Epidermal melanocyte (primary cell): Measurements from ENCODE around the gene CDK2.

Source experiments
- DNase-seq: peaks from one replicate; pipeline ENCODE4 v3.0.0; 2011; ENCODE audit warnings: low spot score; ENCODE audit not compliant: insufficient read length

CDK2 gene

GRCh38 chr12:56011509-56012090 is 45.0 kb downstream of the CDK2 start:
- no peak for DNase-seq

- no peak for DNase-seq
Observed at GRCh38 chr12:56013482-56013881, 46.9 kb downstream of the CDK2 start.

- no peak for DNase-seq
Observed at GRCh38 chr12:56014205-56014604, 47.6 kb downstream of the CDK2 start.

- no peak for DNase-seq
Observed at GRCh38 chr12:56017181-56017580, 50.6 kb downstream of the CDK2 start.

- DNase-seq = no peak
Observed at GRCh38 chr12:56018356-56018755, 51.7 kb downstream of the CDK2 start.

GRCh38 chr12:56020423-56021184 is 54.0 kb downstream of the CDK2 start, which contains the start of gene IKZF4:
IKZF4 (plus strand) TSS chr12:56021043; CDS start chr12:56021494, 451 bp downstream.
- no peak for DNase-seq

- no peak for DNase-seq
Observed at GRCh38 chr12:56021889-56022497, 55.4 kb downstream of the CDK2 start.
